NCI-H1417 treated with DMSO at 0.1 percent for 48 hours (cell line): ENCODE results near the gene USP10.

Experiments used
- DNase-seq: peaks from one replicate; lab custom pipeline; 2025; lab: John Stamatoyannopoulos, UW

Gene USP10

DNA sequence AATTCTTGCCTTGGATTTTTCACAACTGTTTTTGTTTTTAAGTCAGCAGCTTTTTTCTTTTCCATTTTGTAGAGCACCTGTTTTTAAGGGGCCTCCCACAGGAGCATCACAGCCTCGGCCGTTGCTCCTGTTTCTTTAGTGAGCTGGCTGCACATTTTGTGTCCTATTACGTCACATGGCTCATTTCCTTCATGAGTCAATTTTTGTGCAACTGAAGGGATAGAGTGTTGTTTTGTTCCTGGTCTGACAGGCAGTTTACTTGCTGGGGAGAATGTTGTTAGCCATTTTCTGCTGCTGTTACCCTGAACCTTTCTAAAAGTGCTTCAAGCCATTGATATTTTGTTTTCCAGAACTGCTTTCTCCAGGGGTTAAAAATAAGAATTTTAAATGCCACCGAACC lies 75.0 kb downstream of the USP10 start:
- no peak for DNase-seq

DNA sequence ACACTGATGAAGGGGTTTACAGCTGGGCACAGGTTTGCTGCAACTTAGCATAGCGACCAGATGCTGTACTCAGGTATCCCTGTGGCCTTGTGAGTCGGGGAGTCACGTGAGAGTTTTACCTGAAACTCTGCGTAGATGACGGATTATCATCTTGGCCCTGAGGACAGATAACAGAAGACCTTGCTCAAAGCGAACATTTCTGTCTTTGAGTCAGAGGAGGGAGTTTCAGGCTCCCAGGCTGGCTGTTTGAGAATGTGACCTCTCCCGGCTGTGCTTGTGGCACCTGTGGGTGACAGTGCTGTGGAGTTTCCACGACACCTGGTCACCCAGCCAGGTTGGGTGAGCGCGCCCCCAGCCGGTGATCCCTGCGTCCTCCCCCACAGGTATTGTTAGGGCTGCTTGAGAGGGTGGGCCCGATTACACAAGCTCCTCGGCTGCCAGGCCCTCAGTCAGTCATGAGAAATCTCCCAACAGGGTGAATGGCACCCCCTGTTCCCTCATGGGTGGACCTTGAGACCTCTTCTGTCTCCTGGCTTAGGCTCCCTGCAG lies 75.5 kb downstream of the USP10 start:
- no peak for DNase-seq

GRCh38 chr16:84777435-84777834 lies 77.6 kb downstream of the USP10 start:
- DNase-seq, result no peak

GRCh38 chr16:84778720-84779119 lies 78.9 kb downstream of the USP10 start:
- no peak for DNase-seq

- DNase-seq, result no peak
Observed at GRCh38 chr16:84780063-84780462, 80.3 kb downstream of the USP10 start.

DNA sequence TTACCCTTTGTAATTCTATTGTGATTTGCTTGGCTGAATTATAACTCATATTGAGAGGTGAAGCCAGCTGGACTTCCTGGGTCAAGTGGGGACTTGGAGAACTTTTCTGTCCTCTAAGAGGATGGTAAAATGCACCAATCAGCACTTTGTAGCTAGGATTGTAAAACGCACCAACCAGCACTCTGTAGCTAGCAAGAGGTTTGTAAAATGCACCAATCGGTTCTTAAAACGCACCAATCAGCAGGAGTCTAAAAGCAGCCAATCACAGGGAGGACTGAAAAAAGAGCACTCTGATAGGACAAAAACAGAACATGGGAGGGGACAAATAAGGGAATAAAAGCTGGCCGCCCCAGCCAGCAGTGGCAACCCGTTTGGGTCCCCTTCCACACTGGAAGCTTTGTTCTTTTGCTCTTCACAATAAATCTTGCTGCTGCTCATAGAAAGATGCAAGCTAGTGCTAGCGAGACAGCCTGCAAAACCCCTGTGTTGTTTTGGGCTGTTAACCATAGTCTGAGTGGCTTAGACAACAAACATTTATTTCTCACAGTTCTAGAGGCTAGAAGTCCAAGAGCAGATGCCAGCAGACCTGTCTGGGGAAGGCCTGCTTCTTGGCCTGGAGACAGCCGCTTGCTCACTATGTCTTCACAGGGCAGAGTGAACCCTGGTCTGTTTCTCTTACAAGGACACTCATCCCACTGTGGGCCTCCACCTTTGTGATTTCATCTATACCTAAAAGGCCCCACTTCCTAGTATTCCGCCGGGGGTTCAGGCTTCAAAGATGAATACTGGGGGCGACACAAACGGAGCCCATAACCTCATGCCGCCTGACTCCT lies 81.0 kb downstream of the USP10 start:
- no peak for DNase-seq

- DNase-seq, result no peak
Observed at GRCh38 chr16:84782846-84783245, 83.0 kb downstream of the USP10 start.

- peak; percentile 84 for DNase-seq
Observed at GRCh38 chr16:84785843-84786581, 86.2 kb downstream of the USP10 start.

- peak; percentile 84 for DNase-seq
Observed at GRCh38 chr16:84786605-84787262, 86.9 kb downstream of the USP10 start.

GRCh38 chr16:84787263-84787622 lies 87.4 kb downstream of the USP10 start:
- DNase-seq, result no peak

DNA sequence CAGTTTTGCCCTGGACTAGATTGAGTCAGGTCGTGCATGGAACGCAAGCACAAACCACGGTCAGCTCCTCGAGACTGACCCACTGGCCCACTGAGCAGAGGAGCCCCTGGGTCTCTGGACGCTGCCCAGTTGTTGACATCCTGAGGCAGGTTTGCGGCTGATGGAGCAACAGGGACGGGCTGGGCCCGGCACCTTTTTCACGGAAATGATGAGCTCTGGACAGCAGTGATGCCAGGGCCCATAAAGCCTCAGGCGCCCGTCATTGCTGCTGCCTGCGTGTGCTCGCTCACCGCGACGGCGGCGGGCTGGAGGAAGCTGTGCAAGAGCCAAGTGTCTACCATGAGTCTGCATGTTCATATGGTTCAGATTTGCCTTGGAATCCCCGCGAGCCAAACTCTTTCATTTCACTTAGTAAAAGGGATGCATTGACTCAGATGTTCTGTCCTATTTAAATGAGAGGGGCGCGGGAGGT lies 89.2 kb downstream of the USP10 start:
- no peak for DNase-seq

- DNase-seq, result no peak
Observed at GRCh38 chr16:84789431-84789830, 89.6 kb downstream of the USP10 start.

DNA sequence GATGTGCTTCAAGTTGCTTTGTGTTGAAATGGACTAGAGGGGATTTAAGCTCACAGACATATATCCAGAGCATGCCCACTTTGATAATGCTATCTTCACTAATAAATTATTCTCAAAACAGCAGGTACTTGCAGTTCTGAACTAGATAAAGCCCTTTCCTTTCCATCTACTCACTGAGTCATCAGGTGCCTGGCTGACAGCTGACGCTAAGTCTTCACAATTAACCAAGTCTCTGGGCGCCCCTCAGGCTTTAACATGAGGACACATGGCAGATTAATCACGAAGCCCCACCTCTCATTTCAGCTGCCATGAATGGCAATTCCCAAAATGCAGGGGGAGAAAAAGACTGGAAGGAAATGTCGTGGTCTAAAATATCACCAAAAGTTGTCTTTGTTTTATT lies 90.5 kb downstream of the USP10 start:
- no peak for DNase-seq

GRCh38 chr16:84791088-84791487 lies 91.3 kb downstream of the USP10 start:
- no peak for DNase-seq

DNA sequence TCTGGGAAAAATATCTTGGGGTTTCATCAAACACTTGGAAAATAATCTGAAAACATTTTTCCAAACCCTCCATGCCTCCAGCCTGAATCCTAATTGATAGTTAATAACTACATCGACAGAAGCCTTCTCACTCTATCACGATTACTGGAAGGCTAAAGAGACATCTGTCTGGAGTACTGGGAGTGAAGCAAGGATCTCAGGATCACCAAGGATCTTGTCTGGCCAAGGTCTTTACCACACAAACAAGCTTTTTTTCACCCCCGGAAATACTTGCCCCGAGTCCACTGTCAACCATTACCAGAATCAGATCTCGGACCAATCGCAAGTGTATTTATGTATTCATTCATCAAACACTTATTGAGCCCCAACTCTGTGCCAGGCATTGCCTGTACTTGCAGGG lies 91.7 kb downstream of the USP10 start:
- no peak for DNase-seq

- DNase-seq, result no peak
Observed at GRCh38 chr16:84794186-84794585, 94.4 kb downstream of the USP10 start.

DNA sequence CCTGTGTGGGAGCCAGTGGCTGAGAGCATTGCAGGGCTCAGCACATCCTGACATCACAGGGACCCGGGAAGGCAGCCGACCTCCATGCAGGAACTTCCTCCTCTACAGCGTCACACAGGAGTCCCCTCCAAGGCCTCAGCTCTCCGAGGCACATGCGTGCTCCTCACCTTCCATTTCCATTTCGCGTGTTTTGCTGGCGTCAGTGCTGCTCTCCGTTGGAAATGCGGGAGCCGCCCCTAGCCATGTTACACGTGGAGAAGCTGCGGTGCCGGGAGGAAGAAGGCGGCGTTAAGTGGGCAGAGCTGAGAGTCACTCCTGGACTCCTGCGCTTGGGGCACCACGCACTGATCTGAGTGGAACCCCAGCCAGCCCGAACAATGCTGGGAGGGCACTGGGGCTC lies 94.8 kb downstream of the USP10 start:
- DNase-seq, result no peak

DNA sequence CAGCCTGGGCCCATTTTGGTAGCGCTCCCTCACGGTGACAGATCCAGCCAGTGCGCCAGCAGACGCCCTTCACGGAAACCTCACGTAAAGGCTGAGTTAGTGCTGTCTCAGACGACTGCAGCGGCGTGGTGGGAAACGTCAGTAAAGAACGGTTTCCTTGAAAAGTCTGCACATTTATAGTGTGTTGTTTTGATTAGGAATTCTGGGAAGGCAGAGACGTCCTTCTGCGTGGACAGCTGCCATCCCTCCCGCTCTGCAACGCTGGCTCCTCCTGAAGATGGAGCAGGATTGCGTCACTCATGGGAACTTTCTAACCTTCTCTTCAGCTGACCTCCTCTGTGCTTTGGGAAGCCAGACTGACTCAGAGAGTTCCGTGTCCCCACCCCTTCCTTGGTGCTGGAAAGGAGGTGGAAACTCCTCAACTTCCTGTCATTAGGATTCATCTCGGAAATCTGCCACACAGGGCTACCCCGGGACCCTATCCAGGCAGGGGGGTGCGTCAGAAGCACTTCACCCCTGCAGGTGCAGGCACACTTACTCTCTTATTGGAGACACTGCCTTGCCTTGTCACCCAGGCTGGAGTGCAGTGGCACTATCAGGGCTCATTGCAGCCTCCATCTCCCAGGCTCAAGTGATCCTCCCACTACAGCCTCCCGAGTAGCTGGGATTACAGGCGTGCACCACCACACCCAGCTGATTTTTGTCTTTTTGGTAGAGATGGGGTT lies 95.7 kb downstream of the USP10 start:
- no peak for DNase-seq

DNA sequence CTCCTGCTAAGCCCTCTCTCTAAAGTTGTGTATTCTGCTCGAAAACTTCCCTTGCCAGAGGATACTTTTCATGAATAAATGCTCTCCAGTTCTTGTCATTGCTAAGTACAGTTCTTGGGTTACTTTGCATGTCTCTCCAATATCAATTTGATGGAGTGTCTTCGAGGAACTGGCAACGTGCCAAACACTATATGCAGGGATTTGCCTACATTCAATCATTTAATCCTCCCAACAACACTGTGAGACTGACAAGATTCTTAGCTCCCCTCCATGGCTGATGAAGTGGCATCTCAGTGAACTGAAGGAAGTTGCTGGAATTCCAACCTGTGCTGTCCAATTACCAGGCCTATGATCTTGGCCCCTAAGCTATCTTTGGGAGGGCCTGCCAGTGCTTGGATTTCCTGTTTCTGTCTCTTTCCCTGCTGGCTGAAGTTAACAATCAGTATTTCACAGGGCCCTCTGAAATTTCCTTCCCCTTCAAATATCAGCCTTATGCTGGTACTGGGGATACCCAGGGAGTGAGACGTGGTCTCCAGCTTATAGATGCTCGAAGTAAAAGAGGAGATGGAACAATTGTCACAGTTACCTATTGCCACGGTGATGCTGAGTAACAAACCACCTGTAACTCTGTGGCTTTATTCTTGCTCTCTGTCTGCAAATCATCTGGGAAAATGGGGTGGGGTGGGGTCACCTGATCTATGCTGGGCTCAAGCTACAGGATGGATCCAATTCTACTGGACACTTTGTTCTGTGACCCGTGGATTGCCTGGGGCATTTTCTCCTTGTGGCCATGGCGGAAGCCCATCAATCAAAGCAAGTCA lies 100.6 kb downstream of the USP10 start:
- DNase-seq, result no peak

DNA sequence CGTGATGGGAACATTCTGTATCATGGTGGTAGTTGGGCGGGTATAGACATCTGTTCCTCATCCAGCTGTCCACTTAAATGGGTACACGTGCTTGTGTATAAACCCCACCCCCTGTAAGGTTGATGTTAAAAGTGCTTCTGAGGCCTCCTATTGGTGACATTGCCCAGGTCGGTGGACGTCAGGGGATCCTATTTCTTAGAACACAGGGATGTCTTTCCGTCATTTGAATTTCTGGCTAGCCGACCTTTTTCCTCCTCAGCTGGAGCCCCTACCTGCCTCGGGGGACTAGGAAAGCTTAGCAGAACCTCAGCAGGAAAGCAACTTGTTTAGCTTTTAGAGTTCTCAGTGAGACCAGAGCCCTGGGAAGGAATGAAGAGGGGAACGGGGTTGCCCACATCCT lies 103.3 kb downstream of the USP10 start:
- no peak for DNase-seq

GRCh38 chr16:84804326-84804725 lies 104.5 kb downstream of the USP10 start:
- DNase-seq, result no peak
